Right ventricle myocardium superior (tissue), 1 donor: Measurements from ENCODE around the gene SKAP1. TPM values are rescaled to one million over a fixed set of nuclear protein-coding genes. Genes with fewer than 3 reads are reported as not detected.
"Not testable (repeated sequence)": the region's sequence is repeated elsewhere in the genome, so short reads cannot be mapped to it uniquely, and the experiment has no call there.

ENCODE experiments used
- ATAC-seq: fragments of 200-7000 bp; cut with Tn5 transposase; one replicate; pipeline ENCODE4 v1.9.1; 2020; ENCODE audit warnings: mild to moderate bottlenecking; ENCODE audit not compliant: poor library complexity
- DNase-seq: peaks from one replicate; pipeline ENCODE4 v3.0.0-alpha.2; 2020
- intact Hi-C: fragments of 100-400 bp; cut with DNase I; formaldehyde crosslinking; loops from one replicate; pipeline ENCODE4 v1.11.2; 2022
- total RNA-seq: library from RNA; stranded (reverse); fragmentation: NEBNext Ultra II Directional; extraction: Animal tissue kit (Norgen Biotek cat#: 25700); gene quantifications from one replicate; pipeline ENCODE4 v1.2.1, GENCODE V29; 2021
- donor health status: DM: no; HTN: yes; CAD: no; lungs with severe emphysema.

SKAP1 gene
- total RNA-seq, 1 donor from 2014 or later = 0.70 TPM

GRCh38 chr17:48426019-48426665, 3.9 kb downstream of the SKAP1 start:
- ATAC-seq (no peak), DNase-seq (no peak)
- intact Hi-C loops = no loop called here

GRCh38 chr17:48422060-48422459, 8.0 kb downstream of the SKAP1 start:
- ATAC-seq, intact Hi-C loops, DNase-seq: not testable (repeated sequence)

- ATAC-seq = no peak
- DNase-seq = no peak
- intact Hi-C loops = no loop called here
These were observed 9.2 kb downstream of the SKAP1 start for GRCh38 chr17:48420823-48421222.

GRCh38 chr17:48416971-48417370, 13.0 kb downstream of the SKAP1 start:
- no peak for ATAC-seq
- intact Hi-C loops = no loop called here

GRCh38 chr17:48413613-48414405, 16.2 kb downstream of the SKAP1 start:
- DNase-seq (no peak), ATAC-seq (no peak)
- intact Hi-C loops = no loop called here

More at GRCh38 chr17:48416971-48417370, 13.0 kb downstream of the SKAP1 start:
- DNase-seq = no peak

DNA sequence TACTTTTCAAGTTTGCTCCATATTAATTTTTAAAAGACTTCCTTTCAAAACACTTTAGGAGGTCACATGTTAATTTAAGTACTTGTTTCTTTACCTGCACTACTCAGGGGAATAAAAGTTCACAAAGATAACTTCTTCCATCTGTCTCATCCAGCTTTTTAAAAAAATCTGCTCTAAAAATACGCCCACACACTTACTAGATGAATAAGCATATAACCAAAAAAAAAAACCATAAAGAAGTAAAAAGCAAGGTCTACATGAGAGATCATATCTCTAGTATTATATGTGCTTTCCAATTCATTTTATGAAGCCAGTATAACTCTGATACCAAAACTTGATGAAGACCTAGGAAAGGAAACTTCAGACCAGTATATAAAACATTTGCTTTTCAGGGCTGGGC, 17.2 kb downstream of the SKAP1 start:
- ATAC-seq (no peak), DNase-seq (no peak)
- intact Hi-C loops = no loop called here

DNA sequence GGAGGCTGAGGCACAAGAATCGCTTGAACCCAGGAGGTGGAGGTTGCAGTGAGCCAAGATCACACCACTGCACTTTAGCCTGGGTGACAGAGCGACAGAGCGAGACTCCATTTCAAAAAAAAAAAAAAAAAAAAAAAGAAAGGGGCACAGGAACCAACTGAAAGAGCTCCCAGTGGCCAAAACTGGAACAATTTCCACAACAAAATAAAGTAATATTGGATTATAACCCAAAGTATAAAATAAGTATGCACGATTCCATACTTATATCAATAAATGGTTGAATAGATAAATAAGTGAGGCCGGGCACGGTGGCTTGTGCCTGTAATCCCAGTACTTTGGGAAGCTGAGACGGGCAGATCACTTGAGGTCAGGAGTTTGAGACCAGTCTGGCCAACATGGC, 19.2 kb downstream of the SKAP1 start:
- ATAC-seq, intact Hi-C loops, DNase-seq: not testable (repeated sequence)

DNA sequence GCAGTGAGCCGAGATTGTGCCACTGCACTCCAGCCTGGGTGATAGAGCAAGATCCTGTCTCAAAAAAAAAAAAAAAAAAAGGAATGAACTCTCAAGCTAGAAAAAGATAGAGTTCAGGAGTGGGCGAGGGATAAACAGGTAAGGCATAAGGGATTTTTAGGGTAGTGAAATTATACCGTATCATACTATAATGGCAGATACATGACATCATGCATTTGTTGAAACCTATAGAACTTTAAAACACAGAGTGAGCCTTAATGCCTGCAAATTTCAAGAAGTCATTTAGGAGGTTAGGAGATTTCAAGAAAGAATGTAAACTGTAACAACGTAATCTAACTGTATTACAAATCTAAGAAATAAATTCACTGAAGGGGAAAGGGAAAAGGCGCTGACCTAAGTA, 20.4 kb downstream of the SKAP1 start:
- intact Hi-C loops = no loop called here
- ATAC-seq (no peak), DNase-seq (no peak)

- intact Hi-C loops = no loop called here
- ATAC-seq (no peak), DNase-seq (no peak)
These were observed 23.0 kb downstream of the SKAP1 start for GRCh38 chr17:48406936-48407567.

- no peak for ATAC-seq
These were observed 35.2 kb downstream of the SKAP1 start for GRCh38 chr17:48394821-48395220.

DNA sequence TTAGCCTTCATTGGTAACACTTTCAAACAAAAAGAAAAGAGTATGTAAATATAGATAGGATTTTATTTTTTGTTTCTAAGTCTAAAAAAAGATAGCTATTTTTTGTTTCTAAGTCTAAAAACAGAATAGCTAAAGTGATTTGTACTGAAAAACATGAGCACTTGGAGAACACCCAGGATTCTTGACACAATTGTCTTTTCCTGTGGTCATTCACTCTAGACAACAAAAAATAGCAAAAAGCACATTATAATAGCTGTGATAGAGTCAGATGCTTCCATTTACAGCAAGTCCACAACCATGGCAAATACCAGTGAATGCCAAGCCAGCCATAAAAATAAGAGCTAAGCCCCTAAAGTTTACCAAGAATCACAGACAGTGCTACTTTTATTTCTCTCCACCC, 36.7 kb downstream of the SKAP1 start:
- intact Hi-C loops = no loop called here
- DNase-seq (no peak), ATAC-seq (no peak)

More at GRCh38 chr17:48394821-48395220, 35.2 kb downstream of the SKAP1 start:
- DNase-seq = no peak
- intact Hi-C loops = no loop called here

DNA sequence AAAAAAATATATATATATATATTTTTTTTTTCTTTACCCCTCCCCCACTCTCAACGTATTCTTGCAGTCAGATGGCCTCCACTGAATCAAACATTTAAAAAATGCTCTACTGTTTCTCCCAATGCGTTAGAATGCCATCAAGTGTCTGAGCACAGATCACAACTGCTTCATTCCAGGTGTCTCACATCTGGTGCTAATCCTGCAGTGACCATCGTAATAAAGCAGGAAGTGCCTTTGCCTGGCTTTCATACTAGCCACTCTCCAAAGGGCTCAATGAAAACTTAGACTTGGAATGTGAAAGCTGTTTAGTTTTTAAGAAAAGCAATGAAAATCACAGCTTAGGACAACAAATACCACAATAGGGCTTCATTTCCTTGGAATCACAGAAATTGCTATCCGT, 37.2 kb downstream of the SKAP1 start:
- intact Hi-C loops = no loop called here
- no peak for ATAC-seq
- DNase-seq = no peak

DNA sequence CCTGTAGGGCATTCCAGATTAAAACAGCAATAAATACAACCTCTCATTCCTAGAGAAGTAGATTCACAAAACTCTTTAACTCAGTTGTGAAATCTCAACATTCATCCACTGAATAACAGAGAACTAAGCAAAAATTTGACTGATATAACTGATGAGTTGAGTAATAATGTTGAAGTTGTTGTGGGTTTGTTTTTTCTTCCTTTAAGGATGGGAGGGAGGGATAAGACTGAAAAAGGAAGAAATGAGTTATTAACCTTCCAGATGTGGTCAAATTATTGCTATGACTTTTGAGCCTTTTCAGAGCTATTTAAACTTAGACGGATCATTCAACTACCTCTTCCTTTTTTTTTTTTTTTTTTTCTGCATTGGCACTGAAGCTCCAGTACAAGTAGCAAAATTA, 38.6 kb downstream of the SKAP1 start:
- intact Hi-C loops = no loop called here
- DNase-seq (no peak), ATAC-seq (no peak)

DNA sequence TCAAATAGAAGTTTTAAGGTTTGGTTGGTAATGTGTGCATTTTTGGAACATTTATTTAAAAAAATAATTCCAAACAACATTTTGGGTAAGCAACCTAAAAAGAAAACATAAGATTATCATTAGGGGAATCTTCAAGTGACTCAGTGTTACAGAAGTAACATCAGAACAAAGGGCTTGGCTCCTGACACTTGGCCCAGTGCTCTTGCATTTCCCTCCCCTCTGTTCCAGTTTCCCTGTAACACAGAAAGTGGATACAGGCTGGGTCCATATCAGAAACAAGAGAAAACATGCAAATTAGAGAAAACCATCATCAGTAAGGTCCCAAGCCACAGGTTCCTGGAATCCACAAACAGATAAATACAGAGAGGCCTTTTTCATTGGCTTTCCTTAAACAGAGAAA, 40.1 kb downstream of the SKAP1 start:
- ATAC-seq (no peak), DNase-seq (no peak)
- intact Hi-C loops = no loop called here

- intact Hi-C loops = no loop called here
- ATAC-seq = no peak
- no peak for DNase-seq
These were observed 40.9 kb downstream of the SKAP1 start for GRCh38 chr17:48388955-48389743.

GRCh38 chr17:48386826-48387225, 43.2 kb downstream of the SKAP1 start:
- ATAC-seq (no peak), DNase-seq (no peak)
- intact Hi-C loops = no loop called here

DNA sequence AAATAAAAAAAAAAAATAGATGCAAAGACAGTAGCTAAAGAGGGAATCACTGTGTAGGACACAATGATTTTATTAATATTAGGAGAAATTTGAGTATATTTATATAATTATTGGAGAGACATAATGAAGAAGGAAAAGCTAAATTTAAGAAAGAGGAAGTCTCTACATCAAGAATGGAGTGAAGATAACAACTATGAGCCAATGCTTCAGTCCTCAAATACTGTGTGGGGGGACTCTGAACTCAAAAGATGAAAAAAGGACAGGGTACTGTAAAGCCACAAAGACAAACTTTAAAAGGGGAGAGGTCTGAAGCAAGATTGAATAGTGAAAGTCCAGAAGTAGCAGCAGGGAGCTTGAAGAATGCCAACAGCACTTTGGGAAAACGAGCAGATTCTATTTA, 44.7 kb downstream of the SKAP1 start:
- no peak for DNase-seq
- ATAC-seq = no peak
- intact Hi-C loops = no loop called here

DNA sequence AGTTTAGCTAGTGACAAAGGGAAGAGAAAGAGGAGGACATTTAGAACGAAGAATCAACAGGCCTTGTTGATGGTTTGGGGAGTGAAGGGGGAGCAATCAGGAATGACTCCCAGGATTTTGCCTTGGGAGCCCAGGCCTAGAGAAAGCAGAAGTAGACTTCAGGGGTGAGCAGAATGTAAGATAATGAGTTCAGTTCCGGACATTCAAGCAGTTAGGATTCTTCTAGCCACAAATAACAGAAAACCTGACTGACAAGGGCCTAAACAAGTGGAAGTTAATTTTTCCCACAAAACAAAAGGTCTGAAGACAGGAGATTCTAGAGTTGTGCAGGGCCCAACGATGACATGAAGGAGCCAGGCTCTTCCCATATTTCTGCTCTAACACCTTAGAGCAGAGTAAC, 45.9 kb downstream of the SKAP1 start:
- intact Hi-C loops = no loop called here
- DNase-seq (no peak), ATAC-seq (no peak)

- DNase-seq = no peak
- intact Hi-C loops = no loop called here
- no peak for ATAC-seq
These were observed 47.0 kb downstream of the SKAP1 start for GRCh38 chr17:48382989-48383388.
